ENCODE results near the gene STOM.

STOM gene

DNA sequence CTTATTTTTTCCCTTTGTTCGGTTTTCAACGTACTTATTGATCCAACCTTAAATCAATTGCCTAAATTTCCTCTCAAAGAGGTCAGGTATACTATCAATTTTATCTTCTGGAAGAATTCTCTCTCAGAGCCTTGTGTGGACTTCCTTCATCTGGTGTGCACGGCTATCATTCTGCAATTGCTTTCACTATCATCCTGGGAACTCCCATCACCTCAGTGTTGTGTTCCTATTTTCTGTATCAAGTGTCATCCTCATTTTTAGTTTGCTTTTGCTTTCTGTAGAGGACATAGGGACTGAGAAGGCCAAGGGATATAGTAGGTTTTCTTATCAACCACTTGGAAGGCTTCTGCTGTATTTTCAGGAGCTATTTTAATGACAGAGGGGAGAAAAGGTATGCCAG, 11.3 kb downstream of the STOM start:
- no peak for DNase-seq (ENCODE audit: low read depth)
- H3K4me3 ChIP-seq (ENCODE audit: low read depth, low read length): no peak overlapping the region
- TF ChIP-seq, protein P1, sequence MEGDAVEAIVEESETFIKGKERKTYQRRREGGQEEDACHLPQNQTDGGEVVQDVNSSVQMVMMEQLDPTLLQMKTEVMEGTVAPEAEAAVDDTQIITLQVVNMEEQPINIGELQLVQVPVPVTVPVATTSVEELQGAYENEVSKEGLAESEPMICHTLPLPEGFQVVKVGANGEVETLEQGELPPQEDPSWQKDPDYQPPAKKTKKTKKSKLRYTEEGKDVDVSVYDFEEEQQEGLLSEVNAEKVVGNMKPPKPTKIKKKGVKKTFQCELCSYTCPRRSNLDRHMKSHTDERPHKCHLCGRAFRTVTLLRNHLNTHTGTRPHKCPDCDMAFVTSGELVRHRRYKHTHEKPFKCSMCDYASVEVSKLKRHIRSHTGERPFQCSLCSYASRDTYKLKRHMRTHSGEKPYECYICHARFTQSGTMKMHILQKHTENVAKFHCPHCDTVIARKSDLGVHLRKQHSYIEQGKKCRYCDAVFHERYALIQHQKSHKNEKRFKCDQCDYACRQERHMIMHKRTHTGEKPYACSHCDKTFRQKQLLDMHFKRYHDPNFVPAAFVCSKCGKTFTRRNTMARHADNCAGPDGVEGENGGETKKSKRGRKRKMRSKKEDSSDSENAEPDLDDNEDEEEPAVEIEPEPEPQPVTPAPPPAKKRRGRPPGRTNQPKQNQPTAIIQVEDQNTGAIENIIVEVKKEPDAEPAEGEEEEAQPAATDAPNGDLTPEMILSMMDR (IDR thresholded peaks at IDR 0.05; ENCODE audit: control insufficient read depth, extremely low read depth, insufficient read depth): no peak

DNA sequence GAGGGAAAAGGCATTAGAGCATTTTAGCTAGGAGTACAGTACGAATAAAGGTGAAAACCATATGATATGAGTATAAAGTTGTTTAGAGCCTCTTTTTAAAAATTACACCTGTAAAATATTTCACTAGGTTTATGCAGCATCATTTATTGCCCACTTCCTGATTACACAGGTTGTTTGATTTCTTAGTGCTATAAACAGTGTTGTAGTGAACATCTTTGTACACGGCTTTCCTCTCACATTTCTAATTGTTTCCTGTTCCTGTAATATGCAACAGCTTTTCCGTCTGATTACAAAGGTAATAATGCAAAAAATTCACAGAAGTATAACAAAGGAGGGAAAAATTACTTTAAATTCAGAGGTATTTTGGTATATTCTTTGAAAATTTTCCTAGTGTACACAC, 13.0 kb downstream of the STOM start:
- no peak overlapping the region for H3K4me3 ChIP-seq (ENCODE audit: low read depth, low read length)
- TF ChIP-seq, protein P1 (IDR thresholded peaks at IDR 0.05; ENCODE audit: control insufficient read depth, extremely low read depth, insufficient read depth): no peak

DNA sequence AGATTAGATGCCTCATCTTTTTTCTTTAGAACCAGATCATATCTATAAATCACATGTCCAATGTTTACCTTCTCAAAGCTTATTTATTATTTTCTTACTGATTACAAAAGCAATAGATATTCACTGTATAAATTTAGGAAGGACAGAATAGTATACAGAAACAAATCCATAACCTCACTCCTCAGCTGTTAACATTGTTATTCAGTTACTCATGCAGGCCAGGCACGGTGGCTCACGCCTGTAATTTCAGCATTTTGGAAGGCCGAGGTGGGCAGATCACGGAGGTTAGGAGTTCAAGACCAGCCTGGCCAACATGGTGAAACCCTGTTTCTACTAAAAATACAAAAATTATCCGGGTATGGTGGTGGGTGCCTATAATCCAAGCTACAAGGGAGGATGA, 15.3 kb downstream of the STOM start:
- no peak overlapping the region for H3K4me3 ChIP-seq (ENCODE audit: low read depth, low read length)
- TF ChIP-seq, protein P1 (IDR thresholded peaks at IDR 0.05; ENCODE audit: control insufficient read depth, extremely low read depth, insufficient read depth): no peak
- no peak for DNase-seq (ENCODE audit: low read depth)

More for the DNA sequence above, 13.0 kb downstream of the STOM start:
- peak; percentile 73 for DNase-seq (ENCODE audit: low read depth)

DNA sequence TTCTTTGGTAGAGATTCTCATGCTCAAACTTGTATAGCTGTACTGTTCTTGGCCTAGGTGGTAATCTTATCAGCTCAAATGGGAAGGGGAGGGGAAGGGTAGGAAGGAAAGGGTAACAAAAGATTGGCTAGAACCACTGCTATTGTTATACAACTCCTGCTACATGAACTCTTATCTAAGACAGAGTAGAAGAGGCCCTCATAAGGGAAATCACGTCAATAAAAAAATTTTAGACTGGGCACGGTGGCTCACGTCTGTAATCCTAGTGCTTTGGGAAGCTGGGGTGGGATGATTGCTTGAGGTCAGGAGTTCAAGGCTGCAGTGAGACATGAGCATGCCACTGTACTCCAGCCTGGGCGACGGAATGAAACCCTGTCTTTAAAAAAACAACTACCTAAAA, 15.9 kb downstream of the STOM start:
- DNase-seq (ENCODE audit: low read depth): no peak
- TF ChIP-seq, protein P1 (IDR thresholded peaks at IDR 0.05; ENCODE audit: control insufficient read depth, extremely low read depth, insufficient read depth): no peak

DNA sequence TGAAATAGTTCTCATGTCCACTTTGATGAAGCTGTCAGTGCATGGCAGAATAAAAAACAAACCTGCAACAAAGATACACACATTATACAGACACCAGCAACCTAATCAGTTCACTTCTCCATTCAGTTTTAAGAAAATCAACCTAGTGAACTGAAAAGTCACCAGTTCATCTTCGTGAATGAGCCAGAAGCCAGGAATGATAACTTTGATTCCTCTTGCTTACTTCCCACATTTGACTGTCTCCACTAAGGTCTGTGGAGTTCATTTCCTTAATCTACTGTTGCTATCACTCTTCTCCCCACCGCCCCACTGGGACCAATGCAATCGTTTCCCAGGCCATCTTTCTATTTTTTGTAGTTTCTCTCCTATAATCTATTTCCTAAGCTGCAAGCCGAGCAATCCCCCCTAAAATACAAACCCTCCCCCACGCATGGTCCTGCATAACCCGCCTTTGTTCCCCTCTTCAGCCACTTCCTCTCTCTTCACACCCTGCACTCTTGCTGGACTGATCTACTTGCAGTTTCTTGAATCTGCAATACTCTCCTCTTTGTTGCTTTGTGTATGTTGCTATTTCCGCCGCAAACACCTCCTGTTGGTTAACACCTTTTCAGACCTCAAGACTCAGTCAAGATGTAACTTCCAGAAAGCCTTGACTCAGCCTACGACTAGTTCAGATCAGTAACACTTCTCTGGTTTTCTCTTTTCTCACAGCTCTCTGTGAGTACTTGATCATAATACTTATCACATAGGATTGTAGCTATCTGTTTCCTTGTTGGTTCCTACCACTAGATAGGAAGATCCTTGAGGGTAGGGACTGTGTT, 16.6 kb downstream of the STOM start:
- no peak overlapping the region for H3K4me3 ChIP-seq (ENCODE audit: low read depth, low read length)
- TF ChIP-seq, protein P1 (IDR thresholded peaks at IDR 0.05; ENCODE audit: control insufficient read depth, extremely low read depth, insufficient read depth): no peak
- no peak for DNase-seq (ENCODE audit: low read depth)

More for the DNA sequence above, 15.9 kb downstream of the STOM start:
- H3K4me3 ChIP-seq (ENCODE audit: low read depth, low read length): no peak overlapping the region

DNA sequence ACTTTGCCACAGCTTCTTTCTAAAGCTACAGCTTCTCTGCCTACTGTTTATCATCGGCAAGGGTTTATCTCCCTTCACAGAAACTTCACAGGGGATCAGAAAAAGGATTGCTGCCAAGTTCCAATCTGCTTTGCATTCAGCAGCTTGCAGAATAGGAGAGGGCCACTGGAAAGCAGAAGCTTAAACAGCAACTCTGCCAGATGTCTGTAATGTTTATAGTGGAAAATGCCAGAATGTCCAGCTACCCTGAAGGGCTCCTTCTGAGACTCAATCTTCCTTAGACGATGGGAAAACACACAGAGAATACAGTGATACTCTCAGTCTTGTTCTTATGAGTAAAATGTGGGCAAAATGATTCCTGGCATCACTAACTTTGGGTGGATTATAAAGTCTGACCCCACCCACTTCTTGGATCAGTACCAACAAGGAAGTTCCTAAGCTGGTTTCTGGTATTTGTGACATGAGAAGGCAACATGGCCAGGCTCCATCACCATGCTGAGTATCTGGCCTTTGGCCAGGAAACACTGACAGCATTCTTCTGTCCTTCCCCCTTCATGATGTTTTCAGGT, 19.0 kb downstream of the STOM start:
- peak; percentile 75 for DNase-seq (ENCODE audit: low read depth)
- H3K4me3 ChIP-seq (ENCODE audit: low read depth, low read length): no peak overlapping the region
- TF ChIP-seq, protein P1 (IDR thresholded peaks at IDR 0.05; ENCODE audit: control insufficient read depth, extremely low read depth, insufficient read depth): no peak

All from LNCaP clone FGC (cell line).